HG03103 (cell line): Measurements from ENCODE around the gene IBA57.

Source experiments
- ATAC-seq: cut with Tn5 transposase; IDR thresholded peaks from one replicate; pipeline ENCODE4 v1.9.1; 2021; ENCODE audit warnings: low read depth; ENCODE audit not compliant: unreplicated experiment

The IBA57 gene

GRCh38 chr1:228155596-228156514 is 9.7 kb upstream of the IBA57 start:
- ATAC-seq = no peak

- no peak for ATAC-seq
These were observed 9.1 kb upstream of the IBA57 start for GRCh38 chr1:228156515-228156881.

- ATAC-seq = no peak
These were observed 8.5 kb upstream of the IBA57 start for GRCh38 chr1:228156941-228157728.

GRCh38 chr1:228157729-228158126 is 7.9 kb upstream of the IBA57 start:
- no peak for ATAC-seq

DNA sequence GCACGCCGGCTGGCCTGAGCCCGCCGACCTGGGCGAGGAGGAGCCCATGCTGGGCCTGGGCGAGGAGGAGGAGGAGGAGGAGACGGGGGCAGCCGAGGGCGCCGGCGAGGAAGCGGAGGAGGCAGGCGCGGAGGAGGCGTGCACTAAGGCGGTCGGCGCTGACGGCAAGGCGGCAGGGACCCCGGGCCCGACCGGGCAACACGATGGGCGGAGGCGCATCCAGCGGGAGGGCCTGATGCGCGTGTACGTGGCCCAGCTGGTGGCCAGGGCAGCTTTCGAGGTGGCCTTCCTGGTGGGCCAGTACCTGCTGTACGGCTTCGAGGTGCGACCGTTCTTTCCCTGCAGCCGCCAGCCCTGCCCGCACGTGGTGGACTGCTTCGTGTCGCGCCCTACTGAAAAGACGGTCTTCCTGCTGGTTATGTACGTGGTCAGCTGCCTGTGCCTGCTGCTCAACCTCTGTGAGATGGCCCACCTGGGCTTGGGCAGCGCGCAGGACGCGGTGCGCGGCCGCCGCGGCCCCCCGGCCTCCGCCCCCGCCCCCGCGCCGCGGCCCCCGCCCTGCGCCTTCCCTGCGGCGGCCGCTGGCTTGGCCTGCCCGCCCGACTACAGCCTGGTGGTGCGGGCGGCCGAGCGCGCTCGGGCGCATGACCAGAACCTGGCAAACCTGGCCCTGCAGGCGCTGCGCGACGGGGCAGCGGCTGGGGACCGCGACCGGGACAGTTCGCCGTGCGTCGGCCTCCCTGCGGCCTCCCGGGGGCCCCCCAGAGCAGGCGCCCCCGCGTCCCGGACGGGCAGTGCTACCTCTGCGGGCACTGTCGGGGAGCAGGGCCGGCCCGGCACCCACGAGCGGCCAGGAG is 7.2 kb upstream of the IBA57 start:
- no peak for ATAC-seq

DNA sequence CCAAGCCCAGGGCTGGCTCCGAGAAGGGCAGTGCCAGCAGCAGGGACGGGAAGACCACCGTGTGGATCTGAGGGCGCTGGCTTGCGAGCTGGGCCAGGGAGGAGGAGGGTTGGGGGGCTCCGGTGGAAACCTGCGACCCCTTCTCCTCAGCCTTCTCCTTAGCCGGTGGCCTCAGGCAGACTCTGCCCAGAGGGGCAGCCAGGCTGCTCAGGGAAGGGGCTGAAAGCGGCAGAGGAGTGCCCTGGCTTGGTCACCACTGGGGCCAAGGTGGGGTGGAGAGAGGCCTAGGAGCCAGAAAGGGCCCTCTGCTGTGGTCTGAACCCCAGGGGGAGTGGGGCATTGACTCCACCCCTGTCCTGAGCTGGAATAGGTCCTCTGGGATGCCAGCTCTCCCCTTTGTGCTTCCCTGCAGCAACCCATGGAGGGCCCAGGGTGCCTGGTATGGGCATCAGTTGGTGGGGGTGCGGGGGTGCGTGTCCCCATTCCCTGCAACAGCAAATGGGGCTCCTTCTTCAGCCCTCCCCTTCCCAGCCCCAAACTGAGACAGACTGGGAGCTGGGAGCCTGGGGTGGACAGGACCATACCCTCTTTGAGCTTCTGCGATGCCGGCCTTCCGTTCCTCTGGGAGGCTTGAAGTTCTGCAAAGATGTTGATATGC is 6.5 kb upstream of the IBA57 start:
- no peak for ATAC-seq

- ATAC-seq = no peak
These were observed 5.3 kb upstream of the IBA57 start for GRCh38 chr1:228160201-228160761.

- no peak for ATAC-seq
These were observed 4.2 kb upstream of the IBA57 start for GRCh38 chr1:228161362-228161761.

- ATAC-seq = no peak
These were observed 3.7 kb upstream of the IBA57 start for GRCh38 chr1:228161866-228162265.

DNA sequence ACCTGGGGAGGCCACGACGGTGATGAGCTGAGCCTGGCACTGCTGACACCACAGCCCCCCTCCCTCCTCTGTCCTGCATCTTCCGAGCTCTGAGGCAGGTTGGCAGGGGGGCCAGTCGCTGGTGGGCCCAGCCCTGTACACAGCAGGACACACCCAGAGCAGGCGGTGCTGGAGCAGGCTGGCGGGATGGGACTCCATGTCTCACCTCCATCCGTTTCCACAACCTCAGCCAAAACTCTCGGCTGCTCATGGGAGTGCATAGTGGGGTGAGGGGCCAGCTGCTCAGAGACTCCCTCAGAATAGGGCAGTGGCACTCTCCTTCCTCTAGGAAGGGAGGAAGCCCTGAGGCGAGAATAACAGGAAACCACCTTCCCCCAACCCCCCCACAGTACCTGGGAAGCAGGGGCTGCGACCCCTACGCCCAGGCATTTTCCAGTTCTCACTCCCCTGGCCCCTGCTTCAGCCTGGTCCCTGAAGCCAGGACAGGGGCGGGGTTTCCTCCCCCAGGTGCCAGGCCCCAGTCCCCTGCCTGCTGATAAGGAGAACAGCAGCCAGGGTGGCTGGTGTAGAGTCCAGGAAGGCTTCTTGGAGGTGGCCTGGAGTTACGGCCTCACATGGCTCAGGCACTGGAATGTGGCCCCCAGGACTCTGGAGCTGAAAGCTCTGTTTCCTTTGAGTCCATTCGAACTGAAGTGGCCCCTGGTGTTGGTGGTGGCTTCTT is 3.2 kb upstream of the IBA57 start:
- no peak for ATAC-seq

DNA sequence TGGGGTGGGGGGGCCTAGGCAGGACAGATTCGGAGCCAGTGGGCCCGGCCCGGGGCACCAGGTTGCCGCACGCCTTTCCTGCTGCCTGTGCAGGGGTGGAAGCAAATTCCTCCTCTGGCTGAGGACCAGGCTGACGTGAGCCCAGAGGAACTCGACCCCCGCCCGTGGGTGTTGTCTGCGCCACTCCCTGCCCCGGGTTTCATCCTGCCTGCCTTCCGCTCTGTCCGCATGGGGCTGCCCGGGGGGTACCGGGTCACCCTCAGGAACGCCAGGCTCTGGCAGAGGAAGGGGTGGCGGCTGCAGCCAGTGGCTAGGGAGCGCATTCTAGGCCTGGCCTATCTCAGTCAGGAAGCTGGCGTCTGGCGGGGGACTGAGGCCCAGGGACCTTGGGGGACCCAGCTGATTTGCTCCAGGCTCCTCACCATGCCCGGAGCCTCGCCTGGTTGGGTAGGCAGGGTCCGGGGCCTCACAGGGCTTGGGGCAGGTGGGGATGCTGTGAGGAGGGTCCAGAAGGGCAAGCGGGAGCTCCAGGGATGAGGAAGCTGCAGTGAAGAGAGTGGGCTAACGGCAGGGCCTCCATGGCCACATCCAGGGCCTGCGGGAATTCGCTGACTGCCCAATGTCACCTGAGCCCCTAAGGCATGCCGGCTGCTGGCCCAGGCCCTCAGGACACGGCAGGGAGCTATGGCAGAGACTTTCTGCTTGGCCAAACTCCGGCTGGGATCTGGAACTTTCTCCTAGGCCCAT is 2.4 kb upstream of the IBA57 start:
- ATAC-seq = no peak

DNA sequence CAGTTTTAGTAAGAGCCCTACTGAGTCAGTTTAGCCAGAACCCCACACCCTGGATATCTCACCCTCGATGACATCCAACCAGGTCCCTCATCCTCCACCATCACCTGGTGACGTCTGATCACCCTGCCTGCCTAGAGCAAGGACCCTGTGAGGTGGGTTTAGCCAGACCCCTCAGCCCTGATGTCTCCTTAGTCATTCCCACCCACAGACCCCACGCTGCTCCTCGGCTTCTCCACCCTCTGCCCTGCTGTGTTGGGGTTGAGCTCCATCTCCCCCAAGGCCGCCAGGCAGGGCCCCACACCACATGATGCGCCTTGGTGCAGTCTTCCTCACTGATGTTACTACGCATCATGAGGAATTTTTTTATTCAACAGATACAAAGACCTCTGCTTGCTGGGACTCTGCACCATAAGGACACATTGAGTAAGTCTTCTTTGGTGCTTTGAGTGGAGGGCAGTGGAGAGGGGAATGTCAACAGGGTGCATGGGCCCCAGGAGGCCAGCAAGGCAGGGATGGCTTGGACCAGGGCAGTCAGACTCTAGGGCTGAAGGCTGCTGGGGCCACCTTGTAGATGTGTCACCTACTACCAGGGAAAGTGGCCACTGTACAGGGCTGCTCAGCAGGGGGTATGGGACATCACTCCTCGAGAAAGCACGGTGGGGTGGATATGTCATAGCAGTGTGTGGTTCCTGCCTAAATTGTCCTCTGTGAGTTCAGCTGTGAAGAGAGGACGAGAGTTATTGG is 1.7 kb upstream of the IBA57 start:
- no peak for ATAC-seq

DNA sequence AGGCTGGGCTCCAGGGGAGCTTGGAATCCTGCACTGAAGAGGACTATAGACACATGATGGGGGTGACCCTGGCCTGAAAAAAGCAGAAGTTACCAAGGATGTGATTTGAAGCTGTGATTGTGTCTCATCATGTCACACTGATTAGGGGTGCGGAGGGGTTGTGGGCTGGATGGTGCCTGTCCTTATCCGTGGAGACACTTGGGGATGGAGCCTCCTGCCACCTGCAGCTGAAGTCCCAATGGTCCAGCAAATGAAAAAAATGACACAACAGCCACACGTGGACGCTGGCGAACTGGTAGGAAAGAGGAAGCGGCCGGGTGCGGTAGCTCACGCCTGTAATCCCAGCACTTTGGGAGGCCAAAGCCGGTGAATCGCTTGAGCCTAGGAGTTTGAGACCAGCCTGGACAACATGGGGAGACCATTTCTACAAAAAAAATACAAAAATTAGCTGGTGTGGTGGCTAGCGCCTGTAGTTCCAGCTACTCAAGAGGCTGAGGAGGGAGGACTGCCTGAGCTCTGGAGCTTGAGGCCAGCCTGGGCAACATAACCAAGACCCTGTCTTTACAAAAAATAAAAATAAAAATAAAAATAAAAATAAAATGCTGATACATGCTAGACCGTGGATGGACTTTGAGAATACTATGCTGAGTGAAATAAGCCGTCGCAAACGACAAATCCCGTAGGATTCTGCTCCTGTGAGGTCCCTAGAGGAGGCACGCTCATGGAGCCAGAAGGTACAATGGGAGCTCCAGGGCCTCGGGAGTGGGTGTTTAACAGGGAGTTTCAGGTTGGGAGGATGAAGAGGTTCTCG is 838 bp upstream of the IBA57 start:
- peak; percentile 0 for ATAC-seq

- ATAC-seq = peak; percentile 7
These were observed 749 bp downstream of the IBA57 start for GRCh38 chr1:228166170-228166936.

GRCh38 chr1:228168563-228169270 is 3.1 kb downstream of the IBA57 start:
- no peak for ATAC-seq

DNA sequence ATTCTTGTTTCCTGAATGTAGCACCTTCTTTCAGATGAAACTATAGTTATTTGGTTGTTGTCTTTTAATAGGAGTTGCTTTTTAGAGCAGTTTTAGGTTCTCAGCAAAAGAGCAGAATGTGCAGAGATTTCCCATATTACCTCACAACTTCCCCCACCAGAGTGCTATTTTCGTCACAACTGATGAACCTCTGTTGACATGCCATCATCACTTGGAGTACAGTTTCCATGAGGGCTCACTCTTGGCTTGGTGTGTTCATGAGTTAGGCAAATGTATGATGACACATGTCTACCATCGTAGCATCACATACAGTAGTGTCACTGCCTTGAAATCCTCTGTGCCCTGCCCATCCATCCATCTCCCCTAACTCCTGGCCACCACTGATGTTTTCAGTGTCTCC is 3.7 kb downstream of the IBA57 start:
- ATAC-seq = no peak
